H1 (cell line): ENCODE measurements around the gene NOL12. TPM values are rescaled to one million over a fixed set of nuclear protein-coding genes. Genes with fewer than 3 reads are reported as not detected.

Source experiments
- CHD7 ChIP-seq: fragments of 300-600 bp; sonication (generic); IDR thresholded peaks from 2 replicates; pipeline ENCODE4 v1.7.1; 2012; ENCODE audit warnings: low read length, moderate library complexity, mild to moderate bottlenecking, inconsistent platforms; ENCODE audit not compliant: insufficient replicate concordance
- CTBP2 ChIP-seq: IDR thresholded peaks from 2 replicates; pipeline ENCODE4 v1.7.0; 2011; ENCODE audit warnings: borderline replicate concordance, mild to moderate bottlenecking, moderate library complexity, mixed read lengths, low read length; ENCODE audit not compliant: insufficient read depth, insufficient read length
- POU5F1 ChIP-seq: IDR thresholded peaks from 2 replicates; pipeline ENCODE4 v1.6.1; 2011; ENCODE audit warnings: low read depth, mild to moderate bottlenecking, low read length, moderate library complexity
- SAP30 ChIP-seq: fragments of 300-600 bp; sonication (generic); IDR thresholded peaks from 2 replicates; pipeline ENCODE4 v1.7.1; 2012; ENCODE audit warnings: low read length, moderate library complexity, mild to moderate bottlenecking, inconsistent platforms; ENCODE audit not compliant: insufficient read depth, insufficient replicate concordance
- USF2 ChIP-seq: IDR thresholded peaks from 2 replicates; pipeline ENCODE4 v1.6.1; 2011; ENCODE audit warnings: low read length, improper control_type of control experiment
- polyA plus RNA-seq, 7 experiments: library from polyadenylated mRNA; depleted of rRNA in 3 of 7; stranded (reverse) in 5 of 7; unstranded in 2 of 7; fragments of >200 nt in 5 of 7; fragments of 200-250 nt in 2 of 7; gene quantifications; 1 replicate in 5 of 7; 2 replicates in 1 of 7; 4 replicates in 1 of 7; pipeline versions ENCODE4 v1.2.1 to v1.2.3, GENCODE V29; 2011 to 2013; ENCODE audit warnings: missing spikeins in 2 of 7, mixed read lengths in 2 of 7
- total RNA-seq: library from RNA; stranded (reverse); fragmentation: NEBNext Ultra II Directional; extraction: Animal tissue kit (Norgen Biotek cat#: 25700); gene quantifications from 2 replicates; pipeline ENCODE4 v1.2.1, GENCODE V29; 2021

NOL12 gene
- total and polyA plus RNA-seq, 2 of the 8 experiments (the other 6 are each of a cell fraction or from before 2014, with no cell fraction given) = 25.3 to 28.3 TPM

- TF ChIP-seq CHD7 = no peak
- no peak for TF ChIP-seq USF2
- TF ChIP-seq SAP30 = no peak
- no peak for TF ChIP-seq POU5F1
- TF ChIP-seq CTBP2 = no peak
Observed at GRCh38 chr22:37733625-37734401, 47.7 kb downstream of the NOL12 start (continued).
